Neural progenitor cell (in vitro differentiated cells): Measurements from ENCODE around the gene XG. TPM values are rescaled to one million over a fixed set of nuclear protein-coding genes. Genes with fewer than 3 reads are reported as not detected.
A peak's percentile ranks its signal among the peaks of the same experiment; 100 is the strongest.
"Not testable (repeated sequence)": the region's sequence is repeated elsewhere in the genome, so short reads cannot be mapped to it uniquely, and the experiment has no call there.

Experiments
- DNase-seq: peaks from one replicate; pipeline ENCODE4 v3.0.0-alpha.2; 2016; ENCODE audit warnings: low spot score
- H2AFZ ChIP-seq: fragments of 200-600 bp; sonication (generic); replicated peaks from 2 replicates; pipeline ENCODE4 v1.6.1; 2016; ENCODE audit warnings: antibody characterized with exemption
- H3F3A ChIP-seq: fragments of 200-600 bp; sonication (generic); 2 replicates; pipeline ENCODE4 v1.6.1; 2016; ENCODE audit warnings: antibody characterized with exemption, low read depth
- H3K27ac ChIP-seq: fragments of 200-600 bp; sonication (generic); 2 replicates; pipeline ENCODE4 v1.5.1; 2016; ENCODE audit warnings: mild to moderate bottlenecking
- H3K27me3 ChIP-seq: fragments of 200-600 bp; sonication (generic); 2 replicates; pipeline ENCODE4 v1.6.1; 2016; ENCODE audit warnings: mild to moderate bottlenecking, moderate library complexity
- H3K36me3 ChIP-seq: fragments of 200-600 bp; sonication (generic); 2 replicates; pipeline ENCODE4 v1.5.1; 2016
- H3K4me1 ChIP-seq: fragments of 200-600 bp; sonication (generic); 2 replicates; pipeline ENCODE4 v1.6.1; 2016; ENCODE audit warnings: mixed run types
- H3K4me2 ChIP-seq: fragments of 200-600 bp; sonication (generic); 2 replicates; pipeline ENCODE4 v1.6.1; 2016
- H3K4me3 ChIP-seq: fragments of 200-600 bp; sonication (generic); 2 replicates; pipeline ENCODE4 v1.5.1; 2016
- H3K79me2 ChIP-seq: fragments of 200-600 bp; sonication (generic); 2 replicates; pipeline ENCODE4 v1.6.1; 2016; ENCODE audit warnings: low read depth
- H3K9ac ChIP-seq: fragments of 200-600 bp; sonication (generic); 2 replicates; pipeline ENCODE4 v1.6.1; 2016
- H3K9me3 ChIP-seq: fragments of 200-600 bp; sonication (generic); 2 replicates; pipeline ENCODE4 v1.5.1; 2016; ENCODE audit warnings: low read depth
- H4K20me1 ChIP-seq: fragments of 200-600 bp; sonication (generic); 2 replicates; pipeline ENCODE4 v1.6.1; 2016; ENCODE audit warnings: low read depth
- H3K27ac Mint-ChIP-seq: 3 replicates; pipeline ENCODE4 v1.8.0; 2021; ENCODE audit warnings: mixed read lengths
- H3K27me3 Mint-ChIP-seq: 2 replicates; pipeline ENCODE4 v1.8.0; 2022; ENCODE audit warnings: low read depth, mild to moderate bottlenecking, inconsistent platforms, moderate library complexity, mixed read lengths; ENCODE audit not compliant: insufficient read depth
- H3K36me3 Mint-ChIP-seq: 3 replicates; pipeline ENCODE4 v1.8.0; 2021; ENCODE audit warnings: mixed read lengths
- H3K4me1 Mint-ChIP-seq: 3 replicates; pipeline ENCODE4 v1.8.0; 2021; ENCODE audit warnings: mixed read lengths
- H3K4me3 Mint-ChIP-seq: 3 replicates; pipeline ENCODE4 v1.8.0; 2021; ENCODE audit warnings: mild to moderate bottlenecking, moderate library complexity, mixed read lengths
- H3K9me3 Mint-ChIP-seq: 3 replicates; pipeline ENCODE4 v1.8.0; 2020; ENCODE audit warnings: mixed read lengths
- CTCF ChIP-seq: fragments of 200-600 bp; sonication (generic); IDR thresholded peaks from 2 replicates; pipeline ENCODE4 v1.5.1; 2017; ENCODE audit warnings: antibody characterized with exemption, mild to moderate bottlenecking
- EZH2 ChIP-seq: fragments of 200-600 bp; sonication (generic); IDR thresholded peaks from 2 replicates; pipeline ENCODE4 v1.6.1; 2017; ENCODE audit warnings: antibody characterized with exemption, mild to moderate bottlenecking, moderate library complexity
- EZH2phosphoT487 ChIP-seq: fragments of 200-600 bp; sonication (generic); IDR thresholded peaks from 2 replicates; pipeline ENCODE4 v1.6.1; 2017; ENCODE audit warnings: antibody characterized with exemption
- total RNA-seq: library from RNA; depleted of rRNA; stranded (reverse); fragments of >200 nt; gene quantifications from 2 replicates; pipeline ENCODE4 v1.2.3, GENCODE V29; 2015; ENCODE audit warnings: low replicate concordance

The XG gene
- total RNA-seq, 1 donor from 2014 or later: not detected

GRCh38 chrX:2811271-2811670 lies 59.4 kb downstream of the XG start:
- peaks cover 5% of the 10 kb centered on the region for H3F3A ChIP-seq
- Mint-ChIP-seq H3K36me3 (no peaks in the 10 kb centered on the region), H3K27ac (no peak overlapping the region), H3K4me3 (no peak overlapping the region), H3K4me1 (peaks cover 16% of the 10 kb centered on the region), H3K27me3 (peaks cover 9% of the 10 kb centered on the region), H3K9me3 (no peaks in the 10 kb centered on the region)
- peaks cover 4% of the 10 kb centered on the region for H3K4me1 ChIP-seq
- no peak overlapping the region for H3K27ac ChIP-seq
- TF ChIP-seq CTCF: no peak
- no peak for TF ChIP-seq EZH2phosphoT487
- no peak for TF ChIP-seq EZH2
- no peaks in the 10 kb centered on the region for H3K27me3 ChIP-seq
- H3K79me2 ChIP-seq: no peaks in the 10 kb centered on the region
- no peak overlapping the region for H2AFZ ChIP-seq
- H3K9me3 ChIP-seq: no peaks in the 10 kb centered on the region
- H4K20me1 ChIP-seq: no peaks in the 10 kb centered on the region
- H3K36me3 ChIP-seq: no peaks in the 10 kb centered on the region
- H3K4me2 ChIP-seq: no peak overlapping the region
- DNase-seq: no peak
- no peak overlapping the region for H3K9ac ChIP-seq
- no peak overlapping the region for H3K4me3 ChIP-seq

- not testable (repeated sequence) for H3K27me3 Mint-ChIP-seq, H3K36me3 Mint-ChIP-seq, H3K4me1 ChIP-seq, H3K27me3 ChIP-seq, H3K27ac ChIP-seq, H4K20me1 ChIP-seq, H3K36me3 ChIP-seq, H3K9me3 Mint-ChIP-seq, H3K79me2 ChIP-seq, H3K9me3 ChIP-seq, H3K9ac ChIP-seq, H3K4me3 ChIP-seq, H3F3A ChIP-seq
- Histone ChIP-seq H2AFZ (peak overlapping the region; percentile 100), H3K4me2 (peak overlapping the region; percentile 62)
- peak overlapping the region; percentile 64 for H3K4me3 Mint-ChIP-seq
- DNase-seq: peak; percentile 79
- peak overlapping the region; percentile 97 for H3K27ac Mint-ChIP-seq
- H3K4me1 Mint-ChIP-seq: peaks cover 13% of the 10 kb centered on the region
- TF ChIP-seq CTCF: peak; percentile 67
Observed at GRCh38 chrX:2812161-2812907, 60.5 kb downstream of the XG start.

- no peak overlapping the region for H3K27ac Mint-ChIP-seq
- H3K4me1 ChIP-seq: peaks cover 4% of the 10 kb centered on the region
- H3K4me2 ChIP-seq: no peak overlapping the region
- H3K9ac ChIP-seq: no peak overlapping the region
- H3F3A ChIP-seq: no peaks in the 10 kb centered on the region
- H3K4me3 Mint-ChIP-seq: no peak overlapping the region
- H4K20me1 ChIP-seq: no peaks in the 10 kb centered on the region
- H3K4me1 Mint-ChIP-seq: peaks cover 4% of the 10 kb centered on the region
- no peak overlapping the region for H3K4me3 ChIP-seq
- no peaks in the 10 kb centered on the region for H3K27me3 ChIP-seq
- no peaks in the 10 kb centered on the region for H3K27me3 Mint-ChIP-seq
- H3K9me3 ChIP-seq: no peaks in the 10 kb centered on the region
- no peak overlapping the region for H3K27ac ChIP-seq
- H3K36me3 ChIP-seq: no peaks in the 10 kb centered on the region
- TF ChIP-seq CTCF (no peak), EZH2 (no peak), EZH2phosphoT487 (no peak)
- no peaks in the 10 kb centered on the region for H3K9me3 Mint-ChIP-seq
- H3K36me3 Mint-ChIP-seq: no peaks in the 10 kb centered on the region
- H2AFZ ChIP-seq: no peak overlapping the region
- no peaks in the 10 kb centered on the region for H3K79me2 ChIP-seq
- no peak for DNase-seq
Observed at GRCh38 chrX:2817036-2817435, 65.2 kb downstream of the XG start.
